GM21717 (cell line): ENCODE data around the gene HES1.
"Not testable (repeated sequence)": the region's sequence is repeated elsewhere in the genome, so short reads cannot be mapped to it uniquely, and the experiment has no call there.

Source experiments
- ATAC-seq: cut with Tn5 transposase; IDR thresholded peaks from one replicate; pipeline ENCODE4 v1.9.1; 2021; ENCODE audit warnings: mild to moderate bottlenecking, moderate library complexity; ENCODE audit not compliant: unreplicated experiment

HES1 gene, protein sequence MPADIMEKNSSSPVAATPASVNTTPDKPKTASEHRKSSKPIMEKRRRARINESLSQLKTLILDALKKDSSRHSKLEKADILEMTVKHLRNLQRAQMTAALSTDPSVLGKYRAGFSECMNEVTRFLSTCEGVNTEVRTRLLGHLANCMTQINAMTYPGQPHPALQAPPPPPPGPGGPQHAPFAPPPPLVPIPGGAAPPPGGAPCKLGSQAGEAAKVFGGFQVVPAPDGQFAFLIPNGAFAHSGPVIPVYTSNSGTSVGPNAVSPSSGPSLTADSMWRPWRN

GRCh38 chr3:194135806-194136518 lies at the start of gene HES1:
Gene HES1 (plus strand): TSS chr3:194136148. CDS start chr3:194136381, 233 bp downstream.
- ATAC-seq: peak; percentile 27

- ATAC-seq: no peak
Observed at GRCh38 chr3:194086388-194087075, 49.4 kb upstream of the HES1 start.

DNA sequence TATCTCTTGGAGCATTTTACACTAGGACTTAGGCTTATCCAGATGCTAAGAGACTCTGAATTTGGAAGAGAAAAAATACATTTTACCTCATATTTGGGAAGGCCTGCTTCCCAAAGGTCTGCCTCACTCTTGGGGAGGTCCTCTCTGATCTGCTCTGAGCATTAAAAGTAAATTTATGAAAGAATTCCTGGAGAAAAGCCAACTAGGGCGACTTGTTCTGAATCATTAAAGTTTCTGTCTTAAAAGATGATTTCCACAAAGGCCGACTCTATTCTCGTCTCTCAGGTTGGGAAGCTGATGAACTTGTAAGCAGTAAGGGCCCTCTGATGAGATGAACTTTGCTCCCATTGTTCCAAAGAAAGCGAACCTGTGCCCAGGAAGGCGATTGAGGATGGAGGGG lies 48.7 kb upstream of the HES1 start:
- ATAC-seq: no peak

DNA sequence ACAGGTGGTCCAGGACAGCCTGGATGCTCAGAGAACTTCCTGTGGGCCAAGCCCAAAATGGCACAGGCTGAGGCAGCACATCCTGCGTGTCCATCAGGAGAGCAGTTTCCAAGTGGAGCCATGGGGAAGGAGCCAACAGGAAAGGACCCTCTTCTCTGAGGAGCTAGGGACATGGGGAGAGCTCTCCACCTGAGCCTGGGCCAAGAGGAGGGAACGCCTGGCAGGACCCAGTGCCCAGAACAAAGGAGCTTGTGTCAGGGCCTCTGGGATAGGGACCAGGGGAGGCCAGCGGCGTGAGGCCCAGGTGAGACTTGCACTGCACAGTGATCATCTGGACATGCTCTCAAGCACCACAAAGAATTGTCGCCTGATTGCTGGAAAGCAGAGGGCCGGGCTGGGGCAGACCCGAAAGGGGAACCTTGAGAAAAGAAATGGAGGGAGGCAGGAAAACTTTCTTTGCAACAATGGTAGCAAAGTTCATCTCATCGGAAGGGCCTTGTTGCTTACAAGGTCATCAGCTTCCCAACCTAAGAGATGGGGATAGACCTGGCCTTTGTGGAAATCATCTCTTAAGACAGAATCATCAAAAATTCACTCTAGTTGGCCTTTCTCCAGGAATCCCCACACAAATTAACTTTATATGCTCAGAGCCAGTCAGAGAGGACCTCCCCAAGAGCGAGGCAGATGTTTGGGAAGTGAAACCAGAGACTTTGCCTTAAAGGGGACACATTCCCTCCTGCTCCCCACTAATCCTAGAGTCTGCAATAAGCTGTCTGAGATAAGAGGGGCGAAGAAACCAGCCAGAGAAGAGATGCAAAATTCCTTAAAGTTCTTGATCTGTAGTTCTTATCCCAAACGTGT lies 47.7 kb upstream of the HES1 start:
- no peak for ATAC-seq

DNA sequence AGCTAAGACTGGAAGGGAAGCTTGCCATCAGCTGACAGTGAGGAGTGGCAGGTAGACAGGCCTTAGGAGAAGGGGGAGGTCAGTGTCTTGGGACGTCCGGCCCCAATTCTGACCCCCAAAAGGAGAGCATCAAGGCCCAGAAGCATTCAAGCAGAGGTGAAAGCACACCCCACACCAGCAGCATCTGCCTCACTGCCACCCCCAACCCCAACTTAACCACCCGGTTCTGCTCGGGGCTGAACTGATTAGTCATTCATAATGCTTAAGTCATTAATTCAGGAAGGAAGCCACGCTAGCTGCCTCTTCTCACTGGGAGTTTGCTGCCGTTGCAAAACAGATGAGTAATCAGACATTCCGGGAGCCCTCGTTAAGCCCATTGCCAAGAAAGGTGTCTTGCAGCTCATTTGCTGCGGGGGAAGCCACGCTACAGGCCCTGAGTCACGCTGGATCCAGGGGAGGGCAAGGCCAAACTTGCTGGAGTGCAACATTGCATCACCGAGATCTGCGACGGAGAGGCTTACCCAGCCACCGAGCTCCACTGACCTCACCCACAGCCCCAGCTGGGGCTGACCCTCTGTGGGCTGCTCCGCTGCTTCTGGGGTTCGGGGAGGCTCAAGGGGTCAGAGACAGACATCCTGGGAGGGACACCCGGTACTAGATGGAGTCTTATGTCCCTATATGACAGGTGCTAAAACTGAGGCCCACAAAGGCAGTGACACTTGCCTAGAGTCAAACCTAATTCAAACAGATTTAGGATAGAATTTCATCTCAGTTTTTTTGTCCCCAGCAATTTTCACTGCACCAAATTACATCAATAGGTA lies 46.4 kb upstream of the HES1 start:
- peak; percentile 67 for ATAC-seq

DNA sequence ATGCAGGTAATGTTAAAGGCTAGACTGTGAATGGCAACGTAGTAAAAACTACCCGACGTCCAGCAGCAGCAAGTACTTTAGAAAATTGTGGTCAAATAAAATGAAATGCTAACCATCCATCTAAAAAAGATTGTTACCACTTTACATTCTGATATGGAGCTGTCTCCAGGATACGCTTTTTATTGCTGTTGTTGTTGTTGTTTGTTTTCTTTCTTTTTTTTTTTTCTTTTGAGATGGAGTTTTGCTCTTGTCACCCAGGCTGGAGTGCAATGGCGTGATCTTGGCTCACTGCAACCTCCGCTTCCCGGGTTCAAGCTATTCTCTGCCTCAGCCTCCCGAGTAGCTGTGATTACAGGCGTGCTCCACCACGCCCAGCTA lies 45.8 kb upstream of the HES1 start:
- ATAC-seq: not testable (repeated sequence)

DNA sequence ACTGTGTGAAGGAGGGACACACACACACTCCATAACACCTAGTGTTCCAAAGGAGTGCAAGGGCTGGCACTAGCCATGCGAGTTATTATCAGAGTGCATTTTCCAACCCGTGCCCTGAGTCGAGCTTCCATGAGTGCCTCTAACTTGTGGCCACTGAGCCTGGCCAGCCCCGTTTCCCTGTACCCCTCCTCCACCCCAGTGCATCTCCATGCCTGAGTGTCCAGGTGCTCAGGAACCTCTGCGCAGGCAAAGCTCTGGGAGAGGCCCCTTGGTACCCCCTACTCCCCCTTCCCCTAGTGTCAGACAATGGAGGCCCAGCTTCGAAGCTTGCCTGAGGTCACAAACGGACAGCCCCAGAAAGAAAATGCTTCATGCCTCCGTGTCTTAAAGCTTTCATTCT lies 45.2 kb upstream of the HES1 start:
- ATAC-seq: no peak

DNA sequence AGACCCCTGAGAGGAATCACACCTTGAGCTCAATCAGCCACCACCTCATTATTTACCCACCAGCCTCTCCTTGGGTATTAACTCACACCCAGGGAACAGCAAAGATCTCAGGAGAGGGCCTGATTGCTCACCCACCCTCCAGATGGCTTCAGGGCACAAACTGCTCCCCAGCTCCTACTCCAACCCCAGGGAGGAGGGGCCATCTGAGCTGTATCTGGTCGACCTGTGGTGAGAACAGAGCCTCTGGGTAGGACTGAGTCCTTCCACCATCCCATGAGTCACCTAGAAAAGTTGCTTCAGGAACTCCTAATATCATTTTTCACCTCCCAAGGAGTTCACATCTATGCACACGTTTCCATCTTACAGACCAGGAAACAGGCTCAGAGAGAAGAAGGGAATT lies 44.8 kb upstream of the HES1 start:
- ATAC-seq: no peak

DNA sequence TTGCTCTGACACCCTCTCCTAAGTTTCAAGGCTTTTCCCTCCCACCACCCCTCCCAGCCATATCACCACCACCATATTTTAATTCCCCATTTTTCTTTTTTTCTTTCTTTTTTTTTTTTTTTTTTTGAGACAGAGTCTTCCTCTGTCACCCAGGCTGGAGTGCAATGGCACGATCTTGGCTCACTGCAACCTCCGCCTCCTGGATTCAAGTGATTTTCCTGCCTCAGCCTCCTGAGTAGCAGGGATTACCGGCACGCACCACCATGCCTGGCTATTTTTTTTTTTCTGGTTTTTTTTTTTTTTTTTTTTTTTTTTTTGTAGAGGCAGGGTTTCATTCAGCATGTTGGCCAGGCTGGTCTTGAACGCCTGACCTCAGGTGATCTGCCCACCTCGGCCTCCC lies 44.1 kb upstream of the HES1 start:
- not testable (repeated sequence) for ATAC-seq

GRCh38 chr3:194092881-194093301 lies 43.1 kb upstream of the HES1 start:
- ATAC-seq: no peak

- no peak for ATAC-seq
Observed at GRCh38 chr3:194093842-194094241, 42.1 kb upstream of the HES1 start.

DNA sequence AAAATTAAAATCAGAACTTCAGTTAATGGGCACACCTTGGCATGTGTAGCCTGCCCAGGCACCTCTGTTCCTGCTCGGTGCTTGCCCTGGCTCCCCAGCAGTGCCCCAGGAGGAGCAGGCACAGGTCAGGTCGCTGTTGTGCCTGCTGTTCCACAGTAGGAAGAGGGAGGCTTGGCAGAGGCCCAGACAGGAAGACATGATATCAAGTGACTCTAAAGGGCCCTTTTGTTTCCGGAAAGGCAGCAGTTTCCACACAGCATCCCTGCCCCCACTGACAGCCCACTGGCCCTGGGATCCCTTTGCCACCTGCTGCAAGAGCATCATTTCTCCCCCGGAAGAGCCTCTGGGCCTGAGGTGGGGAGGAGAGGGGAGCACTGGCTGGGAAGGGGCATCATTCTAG lies 40.5 kb upstream of the HES1 start:
- ATAC-seq: no peak

- ATAC-seq: no peak
Observed at GRCh38 chr3:194095902-194096301, 40.0 kb upstream of the HES1 start.

GRCh38 chr3:194097141-194097882 lies 38.6 kb upstream of the HES1 start:
- ATAC-seq: no peak

DNA sequence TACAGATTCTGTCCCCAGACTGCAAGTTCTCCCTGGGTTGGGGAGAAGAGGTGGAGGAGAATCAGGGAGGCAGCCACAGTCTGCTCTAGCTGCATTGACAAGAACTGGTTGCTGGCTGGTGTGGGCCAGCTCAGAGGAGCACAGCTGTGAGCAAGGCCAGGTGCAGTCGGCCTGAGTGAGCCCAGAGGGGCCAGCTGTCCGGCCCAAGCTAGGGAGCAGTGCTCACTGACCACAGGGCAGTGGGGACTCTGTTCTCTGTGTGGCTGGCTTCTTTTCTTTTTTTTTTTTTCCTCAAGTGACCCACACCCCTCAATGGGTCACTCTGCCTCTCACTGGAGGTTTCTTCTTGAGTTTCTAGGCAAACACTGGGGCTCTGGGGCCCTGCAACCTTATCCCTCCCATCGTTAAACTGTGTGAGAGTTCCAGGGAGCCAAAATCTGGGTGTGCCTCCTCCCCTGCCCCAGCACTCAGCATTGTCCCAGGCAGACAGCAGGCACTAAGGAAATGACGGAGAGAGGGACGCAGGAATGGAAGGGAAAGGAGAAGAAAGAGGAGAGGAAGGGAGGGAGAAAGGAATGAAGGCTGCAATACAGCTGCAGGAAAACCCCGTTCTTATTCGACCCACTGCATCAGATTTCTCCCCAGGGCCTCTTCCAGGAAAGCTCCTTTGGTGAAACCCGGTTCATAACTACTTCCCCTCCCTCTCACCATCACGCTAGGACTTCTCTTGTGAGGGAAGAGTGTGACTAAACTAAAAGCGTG lies 37.7 kb upstream of the HES1 start:
- no peak for ATAC-seq

GRCh38 chr3:194098843-194099183 lies 37.1 kb upstream of the HES1 start:
- ATAC-seq: no peak

- no peak for ATAC-seq
Observed at GRCh38 chr3:194099215-194099614, 36.7 kb upstream of the HES1 start.

GRCh38 chr3:194100856-194101390 lies 35.0 kb upstream of the HES1 start:
- ATAC-seq: peak; percentile 89
